Fibroblast of peridontal ligament (primary cell): ENCODE measurements around the gene CORO1C.
"Not testable (repeated sequence)": the region's sequence is repeated elsewhere in the genome, so short reads cannot be mapped to it uniquely, and the experiment has no call there.

Source experiments
- DNase-seq: peaks from one replicate; pipeline ENCODE4 v3.0.0-alpha.2; 2010; ENCODE audit errors: extremely low read depth

Gene CORO1C

DNA sequence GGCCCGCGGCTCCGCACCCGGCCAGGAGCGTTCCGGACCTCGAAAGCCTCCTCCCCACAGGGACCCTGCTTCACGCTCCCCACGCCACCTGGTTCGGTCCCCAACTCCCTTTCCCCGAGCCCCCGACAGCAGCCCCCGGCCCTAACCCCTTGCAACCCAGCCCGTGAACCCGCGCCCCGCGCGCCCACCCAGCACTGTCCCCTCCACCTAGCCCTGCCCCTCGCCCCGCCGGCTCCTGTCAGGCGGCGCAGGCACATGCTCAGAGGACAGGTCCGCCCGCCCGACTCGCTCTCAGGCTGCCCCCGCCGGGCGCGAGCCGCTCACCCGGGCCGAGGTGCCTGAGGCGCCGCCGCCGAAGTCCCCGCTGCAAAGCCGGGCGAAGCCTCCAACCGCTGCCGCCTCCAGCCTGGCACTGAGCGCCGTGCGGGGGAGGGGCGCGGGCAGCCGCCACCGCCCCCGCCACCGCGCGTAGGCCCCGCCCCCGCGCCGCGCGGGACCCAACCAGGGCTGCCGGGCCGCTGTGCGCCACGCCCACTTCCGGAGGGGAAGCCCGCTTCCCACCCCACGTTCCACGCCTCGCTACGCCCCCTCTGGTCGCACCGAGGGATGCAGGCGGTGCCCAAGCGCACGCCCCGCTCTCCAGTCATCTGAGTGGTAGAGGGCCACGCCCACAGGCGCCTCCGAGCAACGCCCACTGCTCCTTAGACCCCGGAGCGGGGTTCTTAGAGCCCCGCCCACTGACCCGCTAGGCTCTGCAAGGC is at the start of gene CORO1C:
CORO1C (minus strand) TSS at position 414 of the 761 bp plus-strand sequence. CDS start 30,200 bp downstream, outside the sequence.
- peak; percentile 94 for DNase-seq

DNA sequence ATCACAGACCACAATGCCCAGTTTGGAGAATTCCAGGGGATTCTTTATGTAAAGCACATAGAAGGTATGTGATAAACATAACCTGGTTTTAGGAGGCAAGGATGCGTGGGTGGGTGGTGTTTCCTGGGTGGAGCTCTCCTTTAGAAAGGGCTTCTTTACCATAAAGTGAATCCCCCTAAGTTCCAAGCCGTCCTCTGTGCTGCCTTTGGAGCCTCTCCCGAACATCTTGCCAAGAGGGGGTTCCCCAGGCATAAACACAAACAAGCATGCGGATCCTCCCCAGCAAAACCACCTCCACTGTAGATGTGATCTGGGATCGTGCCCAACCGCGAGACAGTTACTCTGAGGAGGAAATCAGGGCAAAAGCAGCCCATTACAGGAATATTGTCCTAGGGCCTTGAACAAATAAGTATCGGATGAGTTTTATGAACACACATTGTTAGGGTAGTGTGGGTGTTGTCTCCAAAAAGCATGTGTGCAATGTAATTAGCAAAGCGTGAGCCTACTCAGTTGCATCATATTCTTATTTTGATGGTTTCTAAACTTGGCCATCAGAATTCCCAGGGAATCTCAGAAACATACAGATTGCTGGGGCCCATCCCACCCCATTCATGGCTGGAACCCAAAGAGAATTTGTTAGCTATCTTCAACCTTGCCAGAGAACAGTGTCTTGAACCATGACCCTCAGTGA is 48.8 kb upstream of the CORO1C start:
- peak; percentile 65 for DNase-seq

DNA sequence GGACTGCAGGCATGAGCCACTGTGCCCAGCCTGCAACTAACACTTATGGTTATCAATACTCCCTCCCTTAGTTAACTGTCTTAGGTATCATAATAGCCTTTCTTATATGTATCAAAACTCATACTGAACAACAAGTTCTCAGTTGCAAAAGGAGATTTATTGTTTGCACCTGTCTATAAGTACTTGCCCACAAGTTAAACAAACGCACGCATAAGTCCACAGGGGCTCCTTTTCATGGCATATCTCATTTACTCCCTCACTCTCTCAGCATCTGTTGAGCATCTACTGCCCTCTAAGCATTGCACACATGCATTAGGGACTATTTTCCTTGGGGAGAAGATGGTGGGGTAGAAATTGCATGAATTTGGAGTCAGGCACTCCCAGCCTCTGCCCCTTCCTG is 46.7 kb upstream of the CORO1C start:
- no peak for DNase-seq

DNA sequence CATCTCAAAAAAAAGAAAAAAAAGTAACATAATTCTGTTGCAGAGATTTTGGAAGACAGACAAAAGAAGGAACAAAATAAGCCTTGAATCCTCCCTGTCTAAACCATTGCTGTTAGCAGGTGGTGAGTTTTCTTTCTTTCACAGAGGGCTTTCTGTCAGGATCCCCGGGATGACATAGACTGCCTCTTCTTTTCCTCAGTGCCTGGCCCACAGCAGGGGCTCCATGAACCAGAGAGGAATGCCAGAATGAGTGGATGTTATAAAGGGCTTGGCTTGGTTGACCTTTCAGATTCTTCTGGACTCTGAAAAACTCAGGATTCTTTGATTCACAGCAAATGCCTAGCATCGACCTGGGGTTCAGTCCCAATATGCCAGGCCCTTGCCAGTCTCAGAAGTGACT is 45.8 kb upstream of the CORO1C start:
- DNase-seq = no peak

DNA sequence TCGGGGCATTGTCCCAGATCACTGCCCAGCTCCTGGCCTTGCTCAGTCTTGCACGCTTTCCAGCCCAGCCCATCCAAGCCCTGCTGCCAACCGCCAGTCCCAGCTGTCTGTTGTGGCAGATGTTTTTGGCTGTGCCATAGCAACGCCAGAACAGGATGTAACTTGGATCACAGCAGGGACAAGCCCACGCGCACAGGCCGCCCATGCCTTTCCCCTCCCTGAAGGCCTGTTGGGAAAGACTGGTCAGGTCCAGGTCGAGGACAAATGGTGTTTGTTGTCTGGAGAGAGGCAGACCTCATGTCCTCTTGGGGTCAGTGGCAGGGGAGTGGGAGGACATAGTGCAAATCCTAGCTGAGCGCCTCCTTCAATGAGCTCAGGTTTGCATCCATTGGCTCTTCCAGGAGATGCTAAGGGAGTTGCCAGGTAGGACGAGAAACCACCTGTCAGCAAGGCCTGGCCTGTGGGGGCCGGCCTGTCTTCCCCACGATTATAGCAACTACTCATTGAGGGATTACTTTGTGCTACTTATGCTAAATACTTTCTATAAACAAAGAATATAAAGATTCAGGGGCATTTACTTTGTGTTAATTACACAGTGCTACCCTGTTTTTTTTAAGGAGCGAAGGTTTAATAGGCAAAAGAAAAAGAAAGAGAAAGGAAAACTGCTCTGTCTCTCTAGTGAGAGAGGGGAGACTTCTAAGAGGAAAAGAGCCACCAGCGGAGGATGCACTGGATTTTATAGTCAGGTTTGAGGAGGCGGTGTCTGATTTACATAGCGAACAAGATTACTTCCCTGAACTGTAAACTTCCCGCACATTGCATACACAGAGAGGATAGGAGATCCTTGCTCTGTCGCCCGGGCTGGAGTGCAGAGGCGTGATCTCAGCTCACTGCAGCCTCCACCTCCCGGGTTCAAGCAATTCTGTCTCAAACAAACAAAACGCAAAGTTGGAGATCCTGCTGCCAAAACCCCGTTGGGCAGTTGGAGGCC is 42.8 kb upstream of the CORO1C start:
- peak; percentile 82 for DNase-seq

DNA sequence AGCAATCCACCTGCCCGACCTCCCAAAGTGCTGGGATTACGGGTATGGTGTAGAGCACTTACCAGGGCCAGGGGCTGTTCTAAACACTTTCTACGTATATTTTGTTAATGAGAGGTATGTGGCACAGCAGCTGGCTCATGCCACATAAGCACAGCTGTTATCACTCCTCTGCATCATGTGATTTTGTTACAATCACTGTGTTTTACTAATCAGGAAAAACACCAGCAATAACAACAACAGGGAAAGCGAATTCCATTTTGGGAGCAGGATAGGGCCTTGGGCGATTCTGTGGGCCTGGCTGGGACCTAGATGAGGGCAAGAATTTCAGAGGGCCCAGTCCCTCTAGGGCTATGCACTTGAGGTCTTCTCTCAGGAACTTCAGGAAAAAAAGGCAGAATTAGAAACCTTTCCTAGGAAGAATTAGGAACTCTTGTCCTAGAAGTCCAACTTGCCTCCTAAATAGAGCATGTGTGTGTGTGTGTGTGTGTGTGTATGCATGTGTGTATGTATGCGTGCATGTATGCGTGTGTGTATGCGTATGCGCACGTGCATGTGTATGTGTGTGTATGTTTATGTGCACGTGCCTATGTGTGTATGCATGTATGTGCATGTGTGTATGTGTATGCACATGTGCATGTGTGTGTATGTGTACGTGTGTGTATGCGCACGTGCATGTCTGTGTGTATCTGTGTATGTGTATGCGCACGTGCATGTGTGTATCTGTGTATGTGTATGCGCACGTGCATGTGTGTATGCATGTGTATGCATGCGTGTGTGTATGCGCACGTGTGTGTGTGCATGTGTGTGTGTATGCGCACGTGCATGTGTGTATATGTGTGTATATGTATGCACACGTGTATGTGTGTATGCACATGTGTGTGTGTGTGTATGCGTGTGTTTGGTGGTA is 41.8 kb upstream of the CORO1C start:
- DNase-seq = no peak

DNA sequence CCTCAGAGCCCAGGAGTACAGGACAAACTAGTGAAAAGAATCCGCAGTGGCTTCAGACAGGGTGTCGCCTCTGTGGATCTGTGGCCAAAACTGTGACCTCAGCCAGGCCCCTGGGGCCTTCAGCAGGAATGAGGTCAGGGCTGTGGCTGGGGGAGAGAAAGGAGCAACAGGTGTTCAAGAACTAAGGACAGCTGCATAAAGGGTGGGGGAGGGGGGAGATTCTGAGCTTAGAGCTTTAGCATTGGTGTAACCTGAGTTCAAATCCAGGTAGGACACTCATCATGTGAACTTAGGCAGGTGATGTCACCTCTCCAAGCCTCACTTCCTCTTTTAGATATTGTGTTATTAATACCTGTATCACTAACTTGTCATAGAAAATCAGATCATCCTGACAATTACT is 40.9 kb upstream of the CORO1C start:
- DNase-seq = no peak

DNA sequence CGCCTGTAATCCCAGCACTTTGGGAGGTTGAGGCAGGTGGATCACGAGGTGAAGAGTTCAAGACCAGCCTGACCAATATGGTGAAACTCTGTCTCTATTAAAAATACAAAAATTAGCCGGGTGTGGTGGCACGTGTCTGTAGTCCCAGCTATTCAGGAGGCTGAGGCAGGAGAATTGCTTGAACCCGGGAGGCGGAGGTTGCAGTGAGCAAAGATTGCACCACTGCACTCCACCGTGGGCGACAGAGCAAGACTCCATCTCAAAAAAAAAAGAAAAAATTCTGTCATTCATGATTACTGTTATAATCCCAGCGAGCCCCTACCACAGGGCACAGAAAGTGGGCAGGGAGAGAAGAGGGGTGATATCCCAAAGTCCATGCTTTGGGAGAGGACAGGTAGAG is 40.5 kb upstream of the CORO1C start:
- DNase-seq = not testable (repeated sequence)

DNA sequence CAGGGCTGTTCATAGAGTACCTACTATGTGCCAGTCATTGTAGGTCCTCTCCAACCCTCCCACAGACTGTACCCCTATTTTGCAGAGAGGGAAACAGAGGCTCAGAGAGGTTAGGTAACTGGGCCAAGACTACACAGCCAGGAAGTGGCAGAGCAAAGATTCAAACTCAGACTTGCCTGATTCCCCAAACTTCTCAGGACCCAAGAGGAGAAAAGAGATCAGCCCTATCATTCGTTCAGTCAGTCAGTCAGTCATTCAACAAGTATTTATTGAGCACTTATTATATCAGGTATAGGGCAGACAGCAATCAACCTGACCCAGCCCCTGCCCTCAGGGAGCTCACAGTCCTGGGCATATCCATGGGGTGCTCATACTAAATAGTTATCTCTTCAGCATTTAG is 39.6 kb upstream of the CORO1C start:
- no peak for DNase-seq

DNA sequence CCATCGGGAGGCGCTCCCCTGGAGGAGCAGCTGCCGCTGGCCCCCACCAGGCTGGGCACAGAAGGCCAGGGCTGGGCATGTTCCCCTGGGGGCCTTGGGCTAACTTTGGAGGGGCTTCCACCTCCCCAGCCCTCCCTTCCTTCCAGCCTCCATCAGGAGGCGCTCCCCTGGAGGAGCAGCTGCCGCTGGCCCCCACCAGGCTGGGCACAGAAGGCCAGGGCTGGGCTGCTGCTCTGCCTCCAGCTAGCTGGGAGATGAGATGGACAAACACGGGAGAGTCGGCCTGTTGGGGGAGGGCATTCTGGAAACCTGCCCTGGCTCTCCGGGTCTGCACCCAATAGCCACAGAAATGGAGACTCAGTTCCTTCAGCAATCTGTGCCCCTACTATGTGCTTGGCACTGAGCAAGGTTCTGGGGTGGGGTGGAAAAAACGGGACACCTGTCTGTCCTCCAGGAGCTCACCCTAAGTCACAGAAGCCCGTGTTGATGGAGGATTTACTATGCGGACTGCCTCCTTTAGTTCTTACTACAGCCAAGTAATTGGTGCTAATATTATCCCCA is 39.0 kb upstream of the CORO1C start:
- no peak for DNase-seq

DNA sequence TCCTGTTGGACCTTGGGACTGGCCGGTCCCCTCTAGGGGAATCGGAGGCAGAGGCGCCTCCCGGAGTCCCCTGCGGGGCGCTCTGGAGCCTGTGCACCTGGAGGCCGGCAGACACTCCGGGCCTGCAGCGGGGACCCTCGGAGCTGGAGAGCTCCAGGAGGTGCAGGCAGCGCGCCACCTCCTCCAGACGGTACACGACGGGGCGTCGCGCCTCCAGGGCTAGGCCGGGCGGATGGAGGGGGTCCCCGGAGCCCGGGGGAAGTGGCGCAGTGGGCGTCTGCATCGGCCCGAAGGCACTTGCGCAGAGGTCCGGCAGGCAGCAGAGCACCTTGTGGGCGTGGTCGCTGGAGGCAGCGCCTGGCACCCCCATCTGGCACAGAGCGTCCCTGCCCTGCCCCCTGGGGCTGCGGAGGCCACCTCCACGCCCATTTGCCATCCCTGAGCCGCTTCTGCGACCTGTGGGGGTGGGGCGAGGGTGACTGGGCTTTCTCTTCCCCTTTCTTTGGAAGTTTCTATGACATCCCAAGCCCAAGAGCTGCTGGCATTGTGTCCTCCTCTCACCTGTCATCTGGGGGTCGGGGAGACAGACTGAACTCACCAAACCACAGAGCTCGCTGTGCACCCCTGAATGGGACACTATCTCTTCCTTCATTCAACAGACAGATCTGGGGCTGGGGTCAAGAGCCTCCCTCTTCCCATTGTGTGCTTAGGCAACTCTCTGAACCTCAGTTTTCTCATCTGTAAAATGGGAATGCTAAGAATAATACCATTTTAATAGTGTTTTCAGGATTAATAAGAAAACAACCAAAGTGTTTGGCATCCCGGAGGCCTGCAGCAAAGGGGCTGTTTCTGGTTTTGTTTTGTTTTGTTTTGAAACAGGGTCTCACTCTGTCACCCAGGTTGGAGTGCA is 37.5 kb upstream of the CORO1C start:
- no peak for DNase-seq

DNA sequence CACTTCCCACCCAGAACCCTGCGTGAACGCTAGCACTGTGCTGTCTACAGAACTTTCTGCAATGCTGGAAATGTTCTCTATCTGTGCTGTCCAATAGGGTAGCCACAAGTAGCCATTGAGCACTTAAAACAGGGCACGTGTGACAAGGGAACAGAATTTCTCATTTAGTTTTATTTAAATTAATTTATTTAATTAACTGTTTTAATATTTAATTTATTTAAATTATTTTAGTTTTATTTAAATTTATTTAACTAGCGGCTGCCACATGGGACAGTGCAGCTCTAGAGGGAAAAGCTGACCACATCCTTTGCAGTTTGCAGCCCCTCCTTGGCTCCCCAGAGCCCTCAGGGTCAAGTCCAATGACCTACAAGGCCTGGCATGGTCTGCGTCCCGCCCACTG is 35.0 kb upstream of the CORO1C start:
- DNase-seq = no peak

DNA sequence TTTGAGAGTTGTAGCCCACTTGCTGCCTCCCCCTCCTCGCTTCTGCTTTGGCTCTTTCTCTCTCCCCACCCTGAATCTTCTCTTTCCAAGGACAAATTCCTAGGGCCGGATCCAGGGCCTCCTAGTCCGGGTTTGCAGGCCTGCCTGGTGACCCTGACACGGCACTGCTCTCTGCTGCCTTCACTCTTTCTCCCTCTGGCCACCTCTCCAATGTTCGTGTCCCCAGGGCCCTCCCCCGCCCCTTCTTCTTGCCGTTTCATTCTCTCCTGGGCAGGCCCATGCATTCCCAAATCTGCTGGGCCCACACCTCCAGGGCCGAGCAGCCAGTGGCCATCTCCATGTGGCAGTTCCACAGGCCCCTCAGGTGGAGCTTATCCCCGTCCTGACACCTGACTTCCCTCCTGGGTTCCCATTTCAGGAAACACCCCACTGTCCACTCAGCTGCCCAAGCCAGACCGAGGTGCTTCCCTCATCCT is 34.0 kb upstream of the CORO1C start:
- DNase-seq = no peak

DNA sequence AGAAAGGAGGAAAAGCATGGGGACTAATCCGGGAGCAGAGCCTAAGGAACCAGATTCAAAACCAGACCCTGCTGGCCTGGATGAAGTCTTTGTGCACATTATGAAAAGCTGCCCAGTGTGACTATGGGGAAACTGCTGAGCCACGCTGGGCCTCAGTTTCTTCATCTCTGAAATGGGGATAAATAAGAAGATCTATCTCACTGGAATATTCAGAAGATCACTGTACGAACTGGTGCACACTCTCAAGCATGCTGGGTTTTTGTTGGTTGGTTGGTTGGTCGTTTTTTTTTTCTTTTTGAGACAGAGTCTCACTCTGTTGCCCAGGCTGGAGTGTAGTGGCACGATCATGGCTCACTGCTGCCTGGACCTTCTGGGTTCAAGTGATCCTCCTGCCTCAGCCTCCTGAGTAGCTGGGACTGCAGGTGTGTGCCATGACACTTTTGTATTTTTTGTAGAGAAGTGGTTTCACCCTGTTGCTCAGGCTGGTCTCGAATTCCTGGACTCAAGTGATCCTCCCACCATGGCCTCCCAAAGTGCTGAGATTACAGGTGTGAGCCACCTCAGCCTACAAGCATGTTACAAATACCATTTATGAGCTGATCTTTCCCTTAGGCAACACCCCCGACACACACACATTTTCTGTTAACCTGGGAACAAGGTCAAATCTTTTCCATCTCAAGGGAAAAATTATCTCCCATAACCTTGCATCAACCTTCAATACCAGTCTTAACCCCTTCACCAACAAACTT is 33.4 kb upstream of the CORO1C start:
- no peak for DNase-seq

DNA sequence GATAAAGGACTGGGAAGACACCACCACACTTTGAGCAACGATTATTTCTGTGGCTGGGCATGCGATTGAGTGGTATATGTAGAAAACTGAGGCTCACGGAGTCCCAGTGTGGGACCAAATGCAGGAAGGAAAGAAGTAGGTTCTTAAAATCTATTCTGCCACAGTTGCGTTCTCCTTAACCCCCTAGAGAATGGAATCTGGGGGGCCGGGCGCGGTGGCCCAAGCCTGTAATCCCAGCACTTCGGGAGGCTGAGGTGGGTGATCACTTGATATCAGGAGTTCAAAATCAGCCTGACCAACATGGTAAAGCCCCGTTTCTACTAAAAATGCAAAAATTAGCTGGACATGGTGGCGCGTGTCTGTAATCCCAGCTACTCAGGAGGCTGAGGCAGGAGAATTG is 29.9 kb upstream of the CORO1C start:
- DNase-seq = no peak

DNA sequence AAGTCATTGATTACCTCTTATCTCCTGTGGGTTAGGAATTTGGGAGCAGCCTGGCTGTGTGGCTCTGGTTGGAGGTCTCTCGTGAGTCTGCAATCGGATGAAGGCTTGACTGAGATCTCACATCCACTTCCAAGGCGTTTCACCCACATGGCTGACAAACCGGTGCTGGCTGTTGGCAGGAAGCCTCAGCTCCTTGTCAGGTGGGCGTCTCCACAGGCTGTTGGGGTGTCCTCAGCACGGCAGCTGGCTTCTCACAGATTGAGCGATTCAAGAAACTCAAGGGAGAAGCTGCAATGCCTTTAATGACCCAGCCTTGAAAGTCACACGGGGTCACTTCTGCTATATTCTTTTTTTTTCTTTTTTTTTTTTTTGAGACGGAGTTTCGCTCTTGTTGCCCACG is 28.6 kb upstream of the CORO1C start:
- DNase-seq = no peak

DNA sequence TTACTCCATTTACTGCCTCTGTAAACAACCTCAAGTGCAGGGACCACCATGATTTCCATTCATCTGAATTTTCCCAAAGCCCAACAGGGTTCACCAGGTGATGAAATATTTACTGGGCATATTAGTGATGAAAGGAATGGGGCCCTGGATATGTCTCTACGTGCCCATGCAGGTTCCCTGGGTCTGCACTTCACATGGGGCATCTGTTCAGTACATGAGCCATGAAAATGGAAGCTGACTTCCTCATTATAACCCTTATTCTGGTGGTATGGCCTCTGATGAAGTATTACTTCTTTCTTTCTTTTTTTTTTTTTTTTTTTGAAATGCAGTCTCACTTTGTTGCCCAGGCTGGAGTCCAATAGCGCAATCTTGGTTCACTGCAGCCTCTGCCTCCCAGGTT is 26.5 kb upstream of the CORO1C start:
- DNase-seq = no peak

DNA sequence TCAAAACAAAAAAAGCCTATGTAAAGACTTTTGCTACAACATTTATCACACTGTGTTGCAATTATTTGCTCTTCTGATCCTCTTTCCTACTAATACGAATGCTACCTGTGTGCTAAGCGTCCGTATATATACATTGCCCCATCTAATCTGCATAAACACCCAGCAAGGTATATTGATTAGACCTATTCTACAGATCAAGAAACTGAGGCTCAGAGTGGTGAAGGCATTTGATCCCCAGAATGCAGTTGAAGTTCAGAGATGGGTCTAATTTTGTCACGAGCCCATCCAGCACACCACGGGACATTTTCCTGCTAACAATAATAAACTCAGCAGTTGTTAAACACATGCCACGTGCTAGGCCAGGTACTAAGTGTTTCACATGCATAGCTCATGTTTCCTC is 25.1 kb upstream of the CORO1C start:
- no peak for DNase-seq

DNA sequence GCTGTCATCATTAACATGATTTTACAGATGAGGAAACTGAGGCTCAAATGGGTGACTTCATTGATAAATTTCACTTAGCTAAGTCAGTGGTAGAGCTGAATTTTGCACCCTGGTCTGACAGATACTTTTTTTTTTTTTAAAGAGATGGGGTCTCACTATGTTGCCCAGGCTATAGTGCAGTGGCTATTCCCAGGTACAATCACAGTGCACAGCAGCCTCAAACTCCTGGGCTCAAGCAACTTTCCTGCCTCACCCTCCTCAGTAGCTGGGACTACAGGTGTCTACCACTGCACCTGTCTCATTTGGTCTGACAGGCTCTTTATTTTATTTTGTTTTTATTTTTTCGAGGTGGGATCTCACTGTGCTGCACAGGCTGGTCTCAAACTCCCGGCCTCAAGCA is 24.2 kb upstream of the CORO1C start:
- DNase-seq = no peak
